Airway epithelial cell (primary cell): ENCODE results near the gene PPME1. TPM values are rescaled to one million over a fixed set of nuclear protein-coding genes. Genes with fewer than 3 reads are reported as not detected.

ENCODE experiments used
- total RNA-seq: library from RNA; depleted of rRNA; stranded (reverse); fragments of >200 nt; gene quantifications from 2 replicates; pipeline ENCODE4 v1.2.3, GENCODE V29; 2015

Gene PPME1
- total RNA-seq, result 42.0 and 44.9 TPM in 2 replicates

GRCh38 chr11:74170694-74171629, at the start of gene PPME1, which contains the start of gene C2CD3:
Gene PPME1, plus strand, starts transcription at chr11:74171289. Its CDS starts 133 bp downstream, at chr11:74171422.
Gene C2CD3, minus strand, starts transcription at chr11:74171002. Its CDS starts 210 bp downstream, at chr11:74170792.

Other genes starting within 250 kb of the PPME1 start
- gene DNAJB13, start 220.3 kb upstream of the PPME1 start, total RNA-seq, result 0.14 and 0.28 TPM in 2 replicates
- gene UCP2, start 188.4 kb upstream of the PPME1 start, total RNA-seq, result 36.2 and 39.6 TPM in 2 replicates
- not detected in 2 replicates for gene UCP3, start 162.2 kb upstream of the PPME1 start, total RNA-seq
- 6.2 and 10.6 TPM in 2 replicates for gene C2CD3, start 287 bp upstream of the PPME1 start, total RNA-seq
- 0.09 and 0.71 TPM in 2 replicates for gene P4HA3, start 140.4 kb downstream of the PPME1 start, total RNA-seq
- gene PGM2L1, start 227.1 kb downstream of the PPME1 start, total RNA-seq, result 1.4 and 2.0 TPM in 2 replicates